Measurements from ENCODE around the gene AP1S1.

Gene AP1S1

DNA sequence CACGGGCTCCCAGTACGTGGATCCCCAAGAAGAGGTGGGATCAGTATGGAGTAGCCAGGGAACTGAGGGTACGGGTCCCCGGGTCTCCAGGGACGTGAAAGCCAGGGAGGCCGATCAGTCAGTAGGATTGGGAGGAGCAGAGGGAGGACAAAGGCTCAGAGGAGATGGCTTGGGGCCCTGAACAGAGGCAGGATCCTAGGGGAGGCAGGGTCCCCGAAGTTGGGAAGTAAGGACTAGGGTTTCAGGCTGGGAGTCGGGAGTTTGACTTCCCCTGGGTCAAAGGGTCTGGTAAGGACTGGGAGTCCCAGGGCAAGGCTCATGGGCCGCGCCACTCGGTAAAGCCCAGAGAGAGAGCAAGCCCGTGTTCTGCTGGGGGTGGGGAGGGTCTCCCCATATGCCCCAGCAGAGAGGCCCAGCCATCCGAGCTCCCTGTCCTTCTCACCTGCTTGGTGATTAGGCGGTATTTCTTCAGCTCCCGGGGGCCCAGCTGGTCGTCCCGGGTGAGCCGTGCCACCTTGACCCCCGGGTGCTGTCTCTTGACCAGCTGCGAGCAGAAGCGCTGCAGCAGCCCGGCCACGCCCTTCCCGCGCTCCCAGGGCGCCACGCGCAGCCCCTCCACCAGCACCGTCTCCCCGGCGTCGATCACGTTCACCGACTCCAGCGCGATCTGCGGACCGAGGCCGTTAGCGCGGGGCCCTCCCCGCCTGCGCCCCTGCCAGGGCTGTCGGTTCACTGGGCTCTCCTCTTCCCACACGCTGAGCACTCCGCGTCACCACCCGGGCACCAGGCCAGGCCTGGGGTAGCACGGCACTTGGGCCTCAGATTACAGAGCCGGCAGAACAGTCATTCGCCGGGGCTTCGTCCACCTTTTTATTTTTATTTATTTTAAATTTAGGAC, 18.8 kb downstream of the AP1S1 start:
- H3K4me3 ChIP-seq (ENCODE audit: low read depth, low read length): no peak overlapping the region
- DNase-seq (ENCODE audit: low read depth): no peak
- TF ChIP-seq, protein P1, sequence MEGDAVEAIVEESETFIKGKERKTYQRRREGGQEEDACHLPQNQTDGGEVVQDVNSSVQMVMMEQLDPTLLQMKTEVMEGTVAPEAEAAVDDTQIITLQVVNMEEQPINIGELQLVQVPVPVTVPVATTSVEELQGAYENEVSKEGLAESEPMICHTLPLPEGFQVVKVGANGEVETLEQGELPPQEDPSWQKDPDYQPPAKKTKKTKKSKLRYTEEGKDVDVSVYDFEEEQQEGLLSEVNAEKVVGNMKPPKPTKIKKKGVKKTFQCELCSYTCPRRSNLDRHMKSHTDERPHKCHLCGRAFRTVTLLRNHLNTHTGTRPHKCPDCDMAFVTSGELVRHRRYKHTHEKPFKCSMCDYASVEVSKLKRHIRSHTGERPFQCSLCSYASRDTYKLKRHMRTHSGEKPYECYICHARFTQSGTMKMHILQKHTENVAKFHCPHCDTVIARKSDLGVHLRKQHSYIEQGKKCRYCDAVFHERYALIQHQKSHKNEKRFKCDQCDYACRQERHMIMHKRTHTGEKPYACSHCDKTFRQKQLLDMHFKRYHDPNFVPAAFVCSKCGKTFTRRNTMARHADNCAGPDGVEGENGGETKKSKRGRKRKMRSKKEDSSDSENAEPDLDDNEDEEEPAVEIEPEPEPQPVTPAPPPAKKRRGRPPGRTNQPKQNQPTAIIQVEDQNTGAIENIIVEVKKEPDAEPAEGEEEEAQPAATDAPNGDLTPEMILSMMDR (IDR thresholded peaks at IDR 0.05; ENCODE audit: low read depth, low read length, missing control alignments): no peak

DNA sequence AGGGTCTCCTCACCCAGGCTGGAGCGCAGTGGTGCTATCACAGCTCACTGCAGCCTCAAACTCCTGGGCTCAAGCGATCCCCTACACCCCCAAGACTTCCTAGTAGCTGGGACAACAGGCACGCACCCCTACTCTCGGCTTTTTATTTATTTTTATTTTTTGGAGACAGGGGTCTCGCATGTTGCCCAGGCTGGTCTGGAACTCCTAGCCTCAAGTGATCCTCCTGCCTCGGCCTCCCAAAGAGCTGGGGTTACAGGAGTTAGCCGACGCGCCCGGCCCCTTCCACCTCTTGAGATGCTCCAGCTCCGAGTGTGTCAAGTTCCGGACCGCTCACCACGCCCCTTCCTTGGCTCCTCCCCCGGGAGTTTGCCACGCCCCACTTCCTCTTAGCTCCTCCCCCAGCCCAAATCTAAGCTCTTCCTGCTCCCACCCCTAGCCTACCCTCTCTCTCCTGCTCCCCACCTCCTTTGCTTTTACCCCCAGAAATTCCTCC, 19.5 kb downstream of the AP1S1 start:
- peak overlapping the region; percentile 18; the same call in 1 of the 2 replicates for H3K4me3 ChIP-seq (ENCODE audit: low read depth, low read length)
- peak; percentile 43 for DNase-seq (ENCODE audit: low read depth)
- TF ChIP-seq, protein P1 (IDR thresholded peaks at IDR 0.05; ENCODE audit: low read depth, low read length, missing control alignments): no peak

DNA sequence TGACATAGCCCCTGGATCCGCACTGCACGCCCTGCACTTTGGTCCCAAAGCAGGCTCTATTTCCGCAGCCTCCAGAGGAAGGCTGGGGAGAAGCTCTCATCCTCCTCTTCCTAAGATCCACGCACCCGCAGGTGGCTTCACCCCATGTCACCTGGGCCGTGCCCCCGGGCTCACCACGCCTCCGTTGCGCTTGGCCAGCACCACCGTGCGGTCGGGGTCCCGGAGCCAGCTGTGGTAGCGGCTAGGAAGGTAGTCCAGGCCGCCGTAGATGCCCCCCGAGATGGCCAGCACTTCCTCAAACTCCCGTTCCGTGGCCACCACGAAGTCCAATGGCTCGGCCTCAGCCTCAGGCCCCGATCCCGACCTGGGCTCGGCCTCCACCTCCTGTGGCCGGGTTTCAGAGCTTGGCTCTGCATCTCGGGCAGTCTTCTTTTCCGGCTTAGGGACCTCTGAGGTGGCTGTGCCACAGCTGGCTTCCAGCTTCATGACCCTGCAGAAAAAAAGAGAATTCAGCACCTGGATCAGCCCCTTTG, 20.1 kb downstream of the AP1S1 start:
- DNase-seq (ENCODE audit: low read depth): no peak
- peak overlapping the region; percentile 18; the same call in 1 of the 2 replicates for H3K4me3 ChIP-seq (ENCODE audit: low read depth, low read length)
- TF ChIP-seq, protein P1 (IDR thresholded peaks at IDR 0.05; ENCODE audit: low read depth, low read length, missing control alignments): no peak

DNA sequence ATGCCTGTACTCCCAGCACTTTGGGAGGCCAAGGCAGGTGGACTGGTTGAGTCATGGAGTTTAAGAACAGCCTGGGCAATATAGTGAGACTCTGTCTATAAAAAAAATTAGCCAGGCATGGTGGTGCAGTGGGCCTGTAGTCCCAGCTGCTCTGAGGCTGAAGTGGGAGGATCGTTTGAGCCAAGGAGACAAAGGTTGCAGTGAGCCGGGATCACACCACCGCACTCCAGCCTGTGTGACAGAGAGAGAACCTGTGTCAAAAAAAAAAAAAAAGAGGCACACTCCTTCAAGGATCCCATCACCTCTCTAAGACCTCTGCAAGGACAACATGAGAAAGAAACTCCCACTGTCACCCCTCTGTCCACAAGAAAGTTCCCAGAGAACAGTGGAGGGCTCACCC, 21.4 kb downstream of the AP1S1 start:
- DNase-seq (ENCODE audit: low read depth): no peak
- H3K4me3 ChIP-seq (ENCODE audit: low read depth, low read length): no peak overlapping the region
- TF ChIP-seq, protein P1 (IDR thresholded peaks at IDR 0.05; ENCODE audit: low read depth, low read length, missing control alignments): no peak

DNA sequence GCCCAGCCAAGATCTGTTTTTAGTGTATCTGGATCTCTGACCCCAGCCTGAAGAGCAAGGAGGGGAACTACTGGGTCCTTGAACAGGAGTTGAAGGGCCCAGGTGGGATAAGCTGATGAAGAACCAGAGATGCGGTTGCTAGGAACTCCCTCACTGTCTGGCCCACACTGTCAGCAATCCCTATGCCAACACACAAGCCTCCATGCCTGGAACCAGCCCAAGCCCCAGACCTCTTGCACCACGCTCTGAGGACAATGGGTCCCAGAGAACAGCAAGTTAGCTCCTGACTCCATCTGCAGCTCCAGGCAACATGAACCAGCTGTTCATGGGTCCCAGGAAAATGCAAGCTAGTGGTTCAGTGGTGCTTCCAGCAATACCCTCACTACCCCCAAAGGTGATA, 23.4 kb downstream of the AP1S1 start:
- TF ChIP-seq, protein P1 (IDR thresholded peaks at IDR 0.05; ENCODE audit: low read depth, low read length, missing control alignments): no peak
- H3K4me3 ChIP-seq (ENCODE audit: low read depth, low read length): no peak overlapping the region
- DNase-seq (ENCODE audit: low read depth): no peak

DNA sequence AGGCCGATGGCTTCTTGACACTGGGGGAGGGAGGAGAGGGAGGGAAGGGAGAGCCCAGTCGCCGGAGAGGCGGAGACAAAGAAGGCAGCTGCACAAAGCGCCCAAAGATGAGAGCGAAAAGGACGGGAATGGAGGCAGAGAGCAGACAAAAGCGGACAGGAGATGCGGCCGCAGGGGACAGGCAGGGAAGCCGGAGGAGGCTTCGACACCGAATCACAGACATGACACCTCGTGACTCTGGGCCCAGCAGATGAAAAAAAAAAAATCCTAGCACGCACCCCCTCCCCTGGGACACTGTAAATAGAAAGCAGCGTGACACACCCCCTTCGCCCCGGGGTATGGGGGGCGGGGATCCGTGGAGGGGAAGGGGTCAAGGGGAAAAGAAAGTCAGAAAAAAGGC, 24.8 kb downstream of the AP1S1 start:
- no peak for DNase-seq (ENCODE audit: low read depth)
- H3K4me3 ChIP-seq (ENCODE audit: low read depth, low read length): no peak overlapping the region
- TF ChIP-seq, protein P1 (IDR thresholded peaks at IDR 0.05; ENCODE audit: low read depth, low read length, missing control alignments): no peak
